ENCODE results near the gene PTGER3. TPM values are rescaled to one million over a fixed set of nuclear protein-coding genes. Genes with fewer than 3 reads are reported as not detected.

Gene PTGER3
- polyA plus RNA-seq, 1 of the 3 experiments (the other 2 are of a cell fraction) = 1.9 TPM

DNA sequence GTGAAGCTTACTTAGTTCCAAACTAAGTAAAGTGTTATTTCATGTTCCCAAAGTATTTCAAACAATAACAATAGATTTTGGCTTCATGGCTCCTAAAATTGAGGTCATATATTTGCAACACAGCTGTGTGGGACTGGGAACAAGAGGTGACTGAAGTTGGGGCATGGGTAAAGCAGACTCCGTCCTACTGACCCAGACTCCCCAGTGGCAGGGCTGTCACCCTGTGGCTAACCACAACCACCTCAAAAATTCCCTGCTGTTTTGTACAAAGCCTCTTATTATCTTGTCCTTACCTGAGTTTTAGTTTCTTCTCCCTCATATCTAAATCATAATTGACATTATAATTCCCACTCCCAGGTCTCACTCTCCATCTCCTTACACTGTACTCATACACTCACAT, 117.6 kb downstream of the PTGER3 start:
- no peak overlapping the region for H3K27ac ChIP-seq (ENCODE audit: low read depth in 2 of 2, low read length in 1 of 2)
- no peaks in the 10 kb centered on the region for H4K20me1 ChIP-seq (ENCODE audit: insufficient read depth)
- POLR2A ChIA-PET = no interaction called here
- TF ChIP-seq FOSL2 (IDR thresholded peaks at IDR 0.05; ENCODE audit: borderline replicate concordance, low read depth) = no peak
- TF ChIP-seq PBX3 (IDR thresholded peaks at IDR 0.05) = no peak
- TF ChIP-seq POLR2AphosphoS5 (IDR thresholded peaks at IDR 0.05; ENCODE audit: low read depth, low read length) = no peak
- TF ChIP-seq GABPA (IDR thresholded peaks at IDR 0.05; ENCODE audit: low read depth) = no peak
- no peak for TF ChIP-seq TCF12 (IDR thresholded peaks at IDR 0.05)
- TF ChIP-seq TAF1 (IDR thresholded peaks at IDR 0.05; ENCODE audit: borderline replicate concordance, low read depth, low read length) = no peak
- no peak for TF ChIP-seq FOXM1 (IDR thresholded peaks at IDR 0.05; ENCODE audit: low read depth)
- no peak for TF ChIP-seq CTCF (IDR thresholded peaks at IDR 0.05)
- no peak for TF ChIP-seq JUND (IDR thresholded peaks at IDR 0.05)
- TF ChIP-seq NFIC (IDR thresholded peaks at IDR 0.05; ENCODE audit: borderline replicate concordance) = no peak
- TF ChIP-seq, protein P1, sequence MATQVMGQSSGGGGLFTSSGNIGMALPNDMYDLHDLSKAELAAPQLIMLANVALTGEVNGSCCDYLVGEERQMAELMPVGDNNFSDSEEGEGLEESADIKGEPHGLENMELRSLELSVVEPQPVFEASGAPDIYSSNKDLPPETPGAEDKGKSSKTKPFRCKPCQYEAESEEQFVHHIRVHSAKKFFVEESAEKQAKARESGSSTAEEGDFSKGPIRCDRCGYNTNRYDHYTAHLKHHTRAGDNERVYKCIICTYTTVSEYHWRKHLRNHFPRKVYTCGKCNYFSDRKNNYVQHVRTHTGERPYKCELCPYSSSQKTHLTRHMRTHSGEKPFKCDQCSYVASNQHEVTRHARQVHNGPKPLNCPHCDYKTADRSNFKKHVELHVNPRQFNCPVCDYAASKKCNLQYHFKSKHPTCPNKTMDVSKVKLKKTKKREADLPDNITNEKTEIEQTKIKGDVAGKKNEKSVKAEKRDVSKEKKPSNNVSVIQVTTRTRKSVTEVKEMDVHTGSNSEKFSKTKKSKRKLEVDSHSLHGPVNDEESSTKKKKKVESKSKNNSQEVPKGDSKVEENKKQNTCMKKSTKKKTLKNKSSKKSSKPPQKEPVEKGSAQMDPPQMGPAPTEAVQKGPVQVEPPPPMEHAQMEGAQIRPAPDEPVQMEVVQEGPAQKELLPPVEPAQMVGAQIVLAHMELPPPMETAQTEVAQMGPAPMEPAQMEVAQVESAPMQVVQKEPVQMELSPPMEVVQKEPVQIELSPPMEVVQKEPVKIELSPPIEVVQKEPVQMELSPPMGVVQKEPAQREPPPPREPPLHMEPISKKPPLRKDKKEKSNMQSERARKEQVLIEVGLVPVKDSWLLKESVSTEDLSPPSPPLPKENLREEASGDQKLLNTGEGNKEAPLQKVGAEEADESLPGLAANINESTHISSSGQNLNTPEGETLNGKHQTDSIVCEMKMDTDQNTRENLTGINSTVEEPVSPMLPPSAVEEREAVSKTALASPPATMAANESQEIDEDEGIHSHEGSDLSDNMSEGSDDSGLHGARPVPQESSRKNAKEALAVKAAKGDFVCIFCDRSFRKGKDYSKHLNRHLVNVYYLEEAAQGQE (IDR thresholded peaks at IDR 0.05; ENCODE audit: low read depth, low read length) = no peak
- no peak for TF ChIP-seq MXI1 (IDR thresholded peaks at IDR 0.05; ENCODE audit: low read depth, low read length)
- no peak for TF ChIP-seq RCOR1 (IDR thresholded peaks at IDR 0.05; ENCODE audit: low read length)
- TF ChIP-seq TEAD4 (IDR thresholded peaks at IDR 0.05; ENCODE audit: borderline replicate concordance, insufficient read depth) = no peak
- H3K36me3 ChIP-seq (replicated peaks in 1 of 2; ENCODE audit: control insufficient read depth in 1 of 2, insufficient read depth in 2 of 2, low read length in 1 of 2) = no peaks in the 10 kb centered on the region
- H3K9me2 ChIP-seq = no peaks in the 10 kb centered on the region
- CTCF ChIA-PET = no interaction called here
- no peaks in the 10 kb centered on the region for H3K79me2 ChIP-seq (ENCODE audit: insufficient read depth)
- H3K4me2 ChIP-seq = no peak overlapping the region
- H3K4me3 ChIP-seq (ENCODE audit: low read depth in 2 of 2, low read length in 1 of 2) = no peak overlapping the region
- H3K4me1 ChIP-seq (ENCODE audit: control insufficient read depth in 1 of 2, insufficient read depth in 2 of 2, low read depth in 1 of 2, low read length in 1 of 2) = no peaks in the 10 kb centered on the region
- no peaks in the 10 kb centered on the region for H3K27me3 ChIP-seq (ENCODE audit: insufficient read depth)
- no peak overlapping the region for H2AFZ ChIP-seq (ENCODE audit: low read depth)
- no peak overlapping the region for H3K9ac ChIP-seq
- DNase-seq = no peak
- no peaks in the 10 kb centered on the region for H3K9me3 ChIP-seq
- H3F3A ChIP-seq (replicated peaks; ENCODE audit: insufficient read depth) = no peaks in the 10 kb centered on the region
- 75% methylated on average over 1 of the region's 1 CpG for WGBS (ENCODE audit: low lambda C conversion rate)

Data from SK-N-SH (cell line).